GM18511 (cell line): ENCODE results near the gene AHNAK2.
A peak's percentile ranks its signal among the peaks of the same experiment; 100 is the strongest.

ENCODE experiments used
- ATAC-seq: cut with Tn5 transposase; IDR thresholded peaks from one replicate; pipeline ENCODE4 v1.9.1; 2021; ENCODE audit warnings: mild to moderate bottlenecking, moderate library complexity; ENCODE audit not compliant: unreplicated experiment

Gene AHNAK2

GRCh38 chr14:104989236-104989950 is 11.2 kb upstream of the AHNAK2 start:
- no peak for ATAC-seq

- ATAC-seq: no peak
These were observed 8.5 kb upstream of the AHNAK2 start for GRCh38 chr14:104986487-104987164.

- ATAC-seq: peak; percentile 95
These were observed 7.7 kb upstream of the AHNAK2 start, which contains the start of gene CLBA1 for GRCh38 chr14:104985675-104986486. CLBA1 (plus strand) TSS chr14:104985788; CDS start chr14:104986432, 644 bp downstream.

- ATAC-seq: no peak
These were observed 6.1 kb upstream of the AHNAK2 start for GRCh38 chr14:104984056-104984894.

GRCh38 chr14:104983231-104983721 is 5.1 kb upstream of the AHNAK2 start:
- no peak for ATAC-seq

- ATAC-seq: no peak
These were observed 4.5 kb upstream of the AHNAK2 start for GRCh38 chr14:104982548-104983230.

GRCh38 chr14:104981699-104982541 is 3.7 kb upstream of the AHNAK2 start:
- no peak for ATAC-seq

GRCh38 chr14:104980611-104981531 is 2.7 kb upstream of the AHNAK2 start:
- no peak for ATAC-seq

GRCh38 chr14:104979758-104980610 is 1.8 kb upstream of the AHNAK2 start:
- ATAC-seq: no peak

- ATAC-seq: no peak
These were observed 845 bp upstream of the AHNAK2 start for GRCh38 chr14:104978746-104979691.

- no peak for ATAC-seq
These were observed 1.0 kb downstream of the AHNAK2 start for GRCh38 chr14:104977008-104977680.

GRCh38 chr14:104976198-104977007 is 1.8 kb downstream of the AHNAK2 start:
- ATAC-seq: no peak

GRCh38 chr14:104975481-104976197 is 2.5 kb downstream of the AHNAK2 start:
- no peak for ATAC-seq
